Measurements from ENCODE around the gene ADORA2B.

The ADORA2B gene

GRCh38 chr17:15921640-15922039 lies 23.3 kb upstream of the ADORA2B start:
- no peak for TF ChIP-seq CTCF (IDR thresholded peaks at IDR 0.05; ENCODE audit: insufficient read depth, low read depth, low read length, missing control alignments)
- no peak overlapping the region for H3K4me3 ChIP-seq (ENCODE audit: low read depth, low read length)
- no peak for DNase-seq (ENCODE audit: low read depth)

- TF ChIP-seq CTCF (IDR thresholded peaks at IDR 0.05; ENCODE audit: insufficient read depth, low read depth, low read length, missing control alignments), result no peak
- H3K4me3 ChIP-seq (ENCODE audit: low read depth, low read length), result no peak overlapping the region
- DNase-seq (ENCODE audit: low read depth), result no peak
Measured at GRCh38 chr17:15922586-15922985, 22.3 kb upstream of the ADORA2B start.

DNA sequence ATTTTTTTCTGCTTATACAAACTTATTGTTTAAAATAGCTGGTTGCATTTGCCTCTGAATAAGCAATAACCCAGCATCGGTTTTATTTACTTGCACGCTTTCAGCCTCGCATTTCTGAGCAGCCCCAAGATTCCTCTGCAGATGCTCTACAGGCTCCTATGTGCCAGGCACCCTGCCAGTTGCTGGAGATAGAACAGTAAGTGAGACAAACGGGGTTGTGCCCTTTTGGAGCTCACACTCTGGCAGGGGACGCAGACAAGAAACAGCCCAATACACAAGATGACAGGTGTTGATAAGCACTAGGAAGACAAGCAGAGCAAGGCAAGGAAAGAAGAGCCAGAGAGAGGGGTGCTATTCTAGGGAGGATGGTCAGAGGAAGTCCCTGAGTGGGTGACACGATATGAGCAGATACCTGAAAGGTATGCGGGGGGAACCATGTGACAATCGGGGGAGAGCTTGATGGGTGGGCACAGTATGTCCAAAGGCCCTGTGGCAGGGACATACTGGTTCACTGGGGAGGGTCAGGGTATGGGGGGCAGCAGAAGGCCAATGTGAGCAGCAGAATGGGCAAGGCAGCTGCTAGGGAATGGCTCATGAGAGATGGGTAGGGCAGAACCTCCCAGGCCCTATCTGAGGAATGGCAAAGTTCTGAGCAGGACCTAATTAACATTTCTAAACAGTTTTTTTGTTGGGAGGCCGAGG lies 18.7 kb upstream of the ADORA2B start:
- TF ChIP-seq CTCF (IDR thresholded peaks at IDR 0.05; ENCODE audit: insufficient read depth, low read depth, low read length, missing control alignments), result no peak
- DNase-seq (ENCODE audit: low read depth), result no peak
- H3K4me3 ChIP-seq (ENCODE audit: low read depth, low read length), result no peak overlapping the region

- TF ChIP-seq CTCF (IDR thresholded peaks at IDR 0.05; ENCODE audit: insufficient read depth, low read depth, low read length, missing control alignments), result no peak
- no peak overlapping the region for H3K4me3 ChIP-seq (ENCODE audit: low read depth, low read length)
- DNase-seq (ENCODE audit: low read depth), result no peak
Measured at GRCh38 chr17:15928286-15928785, 16.6 kb upstream of the ADORA2B start.

DNA sequence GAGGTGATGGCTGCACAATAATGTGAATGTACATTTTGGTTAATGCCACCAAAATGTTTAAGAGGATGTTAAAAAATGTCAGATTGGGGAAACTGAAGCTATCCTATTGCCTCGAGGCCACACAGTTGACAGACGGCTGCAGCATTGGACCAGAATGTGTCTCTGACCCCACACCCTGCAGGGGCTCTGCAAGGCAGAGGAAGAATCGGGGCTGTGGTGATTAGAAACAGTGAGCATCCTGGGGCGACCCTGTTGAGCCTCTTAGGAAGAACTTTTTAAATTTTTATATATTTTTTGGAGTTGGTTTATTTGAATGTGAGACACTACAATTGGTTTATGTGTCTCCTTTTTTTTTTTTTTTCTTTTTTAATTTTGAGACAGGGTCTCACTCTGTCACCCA lies 15.0 kb upstream of the ADORA2B start:
- no peak for DNase-seq (ENCODE audit: low read depth)
- H3K4me3 ChIP-seq (ENCODE audit: low read depth, low read length), result no peak overlapping the region
- no peak for TF ChIP-seq CTCF (IDR thresholded peaks at IDR 0.05; ENCODE audit: insufficient read depth, low read depth, low read length, missing control alignments)

GRCh38 chr17:15930426-15930825 lies 14.5 kb upstream of the ADORA2B start:
- no peak for TF ChIP-seq CTCF (IDR thresholded peaks at IDR 0.05; ENCODE audit: insufficient read depth, low read depth, low read length, missing control alignments)
- DNase-seq (ENCODE audit: low read depth), result no peak
- H3K4me3 ChIP-seq (ENCODE audit: low read depth, low read length), result no peak overlapping the region

DNA sequence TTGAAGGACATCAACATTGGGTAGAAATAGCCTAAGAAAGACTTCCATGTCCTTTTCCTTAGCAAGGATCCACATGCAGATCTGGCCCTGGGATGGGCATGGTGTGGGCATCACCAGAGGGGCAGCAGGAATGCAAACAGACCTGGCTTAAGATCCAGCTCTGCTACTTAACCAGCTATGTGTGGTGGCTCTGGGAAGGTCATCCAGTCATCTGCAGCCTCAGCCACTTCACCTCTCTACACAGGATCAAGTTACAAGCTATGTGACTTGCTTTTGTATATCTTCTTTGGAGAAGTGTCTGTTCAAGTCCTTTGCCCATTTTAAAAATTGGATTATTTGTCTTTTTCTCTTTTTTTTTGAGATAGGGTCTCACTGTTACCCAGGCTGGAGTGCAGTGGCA lies 13.5 kb upstream of the ADORA2B start:
- DNase-seq (ENCODE audit: low read depth), result no peak
- no peak overlapping the region for H3K4me3 ChIP-seq (ENCODE audit: low read depth, low read length)
- TF ChIP-seq CTCF (IDR thresholded peaks at IDR 0.05; ENCODE audit: insufficient read depth, low read depth, low read length, missing control alignments), result no peak

Data from GM12865 (cell line).